Measurements from ENCODE around the gene CCDC182.

DNA sequence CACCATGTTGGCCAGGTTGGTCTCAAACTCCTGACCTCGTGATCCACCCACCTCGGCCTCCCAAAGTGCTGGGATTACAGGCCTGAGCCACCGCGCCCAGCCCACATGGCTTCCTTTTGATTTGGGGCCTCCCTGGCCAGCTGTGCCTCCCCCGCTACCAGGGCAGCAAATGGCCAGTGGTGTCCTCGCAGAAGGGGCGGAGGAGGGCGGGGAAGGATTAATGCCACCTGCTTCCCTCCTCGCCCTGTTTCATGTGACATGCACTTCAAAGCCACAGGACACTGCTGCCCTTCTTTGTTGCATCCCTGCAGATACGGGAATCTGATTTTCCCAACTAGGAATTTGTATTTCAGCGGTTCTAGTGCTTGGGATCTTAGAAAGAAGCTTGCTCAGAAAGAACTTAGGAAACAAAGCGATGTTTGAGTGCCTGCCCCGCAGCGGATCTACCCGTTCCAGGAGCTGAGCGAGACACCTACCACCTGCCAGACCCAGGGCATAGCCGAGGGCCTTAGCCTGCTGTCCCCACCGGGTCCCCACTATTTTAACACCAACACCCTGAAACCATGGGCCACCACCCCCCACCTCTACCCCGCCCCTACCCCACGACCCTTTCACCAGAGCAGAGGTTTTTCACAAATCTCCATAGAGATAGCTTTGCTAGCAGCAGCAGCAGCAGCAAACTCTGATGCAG, 37.7 kb upstream of the CCDC182 start:
- TF ChIP-seq, protein P1, sequence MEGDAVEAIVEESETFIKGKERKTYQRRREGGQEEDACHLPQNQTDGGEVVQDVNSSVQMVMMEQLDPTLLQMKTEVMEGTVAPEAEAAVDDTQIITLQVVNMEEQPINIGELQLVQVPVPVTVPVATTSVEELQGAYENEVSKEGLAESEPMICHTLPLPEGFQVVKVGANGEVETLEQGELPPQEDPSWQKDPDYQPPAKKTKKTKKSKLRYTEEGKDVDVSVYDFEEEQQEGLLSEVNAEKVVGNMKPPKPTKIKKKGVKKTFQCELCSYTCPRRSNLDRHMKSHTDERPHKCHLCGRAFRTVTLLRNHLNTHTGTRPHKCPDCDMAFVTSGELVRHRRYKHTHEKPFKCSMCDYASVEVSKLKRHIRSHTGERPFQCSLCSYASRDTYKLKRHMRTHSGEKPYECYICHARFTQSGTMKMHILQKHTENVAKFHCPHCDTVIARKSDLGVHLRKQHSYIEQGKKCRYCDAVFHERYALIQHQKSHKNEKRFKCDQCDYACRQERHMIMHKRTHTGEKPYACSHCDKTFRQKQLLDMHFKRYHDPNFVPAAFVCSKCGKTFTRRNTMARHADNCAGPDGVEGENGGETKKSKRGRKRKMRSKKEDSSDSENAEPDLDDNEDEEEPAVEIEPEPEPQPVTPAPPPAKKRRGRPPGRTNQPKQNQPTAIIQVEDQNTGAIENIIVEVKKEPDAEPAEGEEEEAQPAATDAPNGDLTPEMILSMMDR (IDR thresholded peaks at IDR 0.05; ENCODE audit: low read length): no peak
- no peak for TF ChIP-seq EZH2 (IDR thresholded peaks at IDR 0.05; ENCODE audit: borderline replicate concordance, low read length)
